Osteocyte (in vitro differentiated cells): Measurements from ENCODE around the gene GALNT9. TPM values are rescaled to one million over a fixed set of nuclear protein-coding genes. Genes with fewer than 3 reads are reported as not detected.

Source experiments
- DNase-seq: peaks from one replicate; pipeline ENCODE4 v3.0.0; 2021; ENCODE audit warnings: mixed read lengths; ENCODE audit not compliant: unreplicated experiment; ENCODE audit errors: extremely low spot score
- H3K27ac Mint-ChIP-seq: one replicate; pipeline ENCODE4 v1.8.0; 2021; ENCODE audit warnings: mild to moderate bottlenecking, mixed read lengths; ENCODE audit not compliant: unreplicated experiment
- H3K27me3 Mint-ChIP-seq: one replicate; pipeline ENCODE4 v1.8.0; 2021; ENCODE audit warnings: mixed read lengths; ENCODE audit not compliant: unreplicated experiment
- H3K36me3 Mint-ChIP-seq: one replicate; pipeline ENCODE4 v1.8.0; 2021; ENCODE audit warnings: mixed read lengths; ENCODE audit not compliant: unreplicated experiment
- H3K4me1 Mint-ChIP-seq: one replicate; pipeline ENCODE4 v1.8.0; 2021; ENCODE audit warnings: mixed read lengths; ENCODE audit not compliant: unreplicated experiment
- H3K4me3 Mint-ChIP-seq: one replicate; pipeline ENCODE4 v1.8.0; 2021; ENCODE audit warnings: mild to moderate bottlenecking, moderate library complexity, mixed read lengths; ENCODE audit not compliant: unreplicated experiment
- H3K9me3 Mint-ChIP-seq: one replicate; pipeline ENCODE4 v1.8.0; 2021; ENCODE audit warnings: mixed read lengths; ENCODE audit not compliant: unreplicated experiment
- total RNA-seq: library from RNA; stranded (reverse); gene quantifications from 2 replicates; pipeline ENCODE4 v1.2.1, GENCODE V29; 2021
- TF ChIP-seq, protein P1 (sequence below): fragments of 200-600 bp; sonication (generic); IDR thresholded peaks from 2 replicates; pipeline ENCODE4 v1.5.0; 2021; ENCODE audit warnings: antibody characterized with exemption, mild to moderate bottlenecking, moderate library complexity

The GALNT9 gene
- total RNA-seq, 1 donor from 2014 or later, result not detected

DNA sequence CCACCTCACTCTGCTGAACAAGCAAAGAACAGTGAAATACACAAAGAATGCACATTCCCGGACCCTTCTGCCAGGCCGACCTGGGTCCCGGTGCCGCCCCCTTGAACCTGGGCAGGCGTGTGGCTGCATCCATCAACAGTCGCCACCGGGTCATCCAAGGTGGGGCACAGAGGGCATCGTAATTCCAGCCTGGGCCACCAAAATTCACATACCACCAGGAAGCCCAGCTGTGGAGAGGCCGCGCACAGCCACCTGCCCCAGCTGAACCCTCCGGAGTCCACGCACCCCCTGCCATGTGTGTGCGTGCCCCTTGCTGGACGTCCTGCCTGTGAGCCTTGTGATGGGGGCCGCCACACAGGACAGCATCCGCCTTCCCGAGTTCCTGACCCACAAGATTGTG lies 99.5 kb downstream of the GALNT9 start:
- DNase-seq, result no peak
- Mint-ChIP-seq H3K27me3 (no peaks in the 10 kb centered on the region), H3K4me1 (no peaks in the 10 kb centered on the region), H3K9me3 (no peaks in the 10 kb centered on the region), H3K36me3 (no peaks in the 10 kb centered on the region), H3K4me3 (no peak overlapping the region), H3K27ac (no peak overlapping the region)
- TF ChIP-seq, protein P1, sequence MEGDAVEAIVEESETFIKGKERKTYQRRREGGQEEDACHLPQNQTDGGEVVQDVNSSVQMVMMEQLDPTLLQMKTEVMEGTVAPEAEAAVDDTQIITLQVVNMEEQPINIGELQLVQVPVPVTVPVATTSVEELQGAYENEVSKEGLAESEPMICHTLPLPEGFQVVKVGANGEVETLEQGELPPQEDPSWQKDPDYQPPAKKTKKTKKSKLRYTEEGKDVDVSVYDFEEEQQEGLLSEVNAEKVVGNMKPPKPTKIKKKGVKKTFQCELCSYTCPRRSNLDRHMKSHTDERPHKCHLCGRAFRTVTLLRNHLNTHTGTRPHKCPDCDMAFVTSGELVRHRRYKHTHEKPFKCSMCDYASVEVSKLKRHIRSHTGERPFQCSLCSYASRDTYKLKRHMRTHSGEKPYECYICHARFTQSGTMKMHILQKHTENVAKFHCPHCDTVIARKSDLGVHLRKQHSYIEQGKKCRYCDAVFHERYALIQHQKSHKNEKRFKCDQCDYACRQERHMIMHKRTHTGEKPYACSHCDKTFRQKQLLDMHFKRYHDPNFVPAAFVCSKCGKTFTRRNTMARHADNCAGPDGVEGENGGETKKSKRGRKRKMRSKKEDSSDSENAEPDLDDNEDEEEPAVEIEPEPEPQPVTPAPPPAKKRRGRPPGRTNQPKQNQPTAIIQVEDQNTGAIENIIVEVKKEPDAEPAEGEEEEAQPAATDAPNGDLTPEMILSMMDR, result no peak

DNA sequence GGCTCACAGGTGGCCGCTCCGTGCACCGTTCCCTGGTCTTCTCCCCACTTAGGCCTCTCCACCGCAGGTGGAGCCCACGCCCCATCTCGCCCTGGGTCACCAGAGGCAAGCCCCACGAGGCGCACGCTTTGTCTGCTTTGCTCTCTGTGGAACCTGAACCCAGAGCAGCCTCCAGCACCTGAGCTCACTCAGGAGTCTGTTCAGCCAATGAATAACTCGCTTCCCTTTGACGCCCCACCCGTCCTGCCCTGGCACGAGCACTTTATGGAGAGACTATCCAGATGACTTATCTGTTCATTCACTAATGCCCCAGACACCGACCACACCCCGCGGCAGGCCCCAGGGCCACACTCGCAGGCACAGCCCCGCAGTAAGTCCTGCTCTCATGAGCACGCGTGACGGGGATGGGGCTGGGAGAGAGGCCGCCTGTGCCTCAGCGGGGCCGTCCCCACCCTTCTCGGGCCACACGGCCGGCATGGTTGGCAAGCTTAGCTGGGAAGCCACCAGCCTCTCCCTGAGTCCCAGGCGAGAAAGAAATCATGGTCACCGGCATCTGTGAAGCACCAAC lies 100.1 kb downstream of the GALNT9 start:
- DNase-seq, result no peak
- H3K4me3 Mint-ChIP-seq, result no peak overlapping the region
- no peaks in the 10 kb centered on the region for H3K4me1 Mint-ChIP-seq
- H3K27me3 Mint-ChIP-seq, result no peaks in the 10 kb centered on the region
- TF ChIP-seq, protein P1, result no peak
- H3K36me3 Mint-ChIP-seq, result no peaks in the 10 kb centered on the region
- no peak overlapping the region for H3K27ac Mint-ChIP-seq
- H3K9me3 Mint-ChIP-seq, result no peaks in the 10 kb centered on the region

DNA sequence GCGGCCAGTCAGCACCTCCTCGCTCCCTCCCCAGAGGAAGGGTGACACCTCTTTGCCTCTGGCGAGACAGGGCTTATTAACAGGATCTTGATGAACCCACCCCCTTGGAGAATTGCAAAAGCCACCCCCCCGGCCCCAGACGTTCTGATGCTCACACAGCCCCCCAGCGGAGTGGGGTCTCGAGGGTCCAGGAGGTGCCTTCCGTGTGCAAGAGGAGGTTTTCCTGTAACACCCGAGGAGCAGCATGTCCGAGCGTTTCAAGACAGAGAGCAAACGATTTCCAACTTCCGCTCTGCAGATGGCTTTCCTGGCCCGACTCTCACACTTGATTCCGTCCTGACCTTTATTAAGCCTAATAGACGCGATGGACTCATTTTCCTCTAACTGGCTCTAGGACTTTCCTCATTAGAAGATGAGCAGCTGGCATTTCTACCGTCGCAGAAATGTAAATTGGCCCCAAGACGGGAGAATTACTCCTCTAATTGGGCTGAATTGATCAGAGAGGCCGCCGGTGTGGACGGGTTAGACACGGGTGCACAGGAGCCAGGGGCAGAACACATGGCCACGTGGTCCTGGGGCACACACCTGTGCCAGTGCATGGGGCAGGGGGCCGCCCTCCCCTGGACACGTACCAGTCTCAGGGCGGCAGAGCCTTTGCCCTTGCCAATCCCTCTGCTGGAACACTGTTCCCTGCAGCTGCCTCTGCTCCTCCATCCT lies 100.8 kb downstream of the GALNT9 start:
- no peak overlapping the region for H3K4me3 Mint-ChIP-seq
- H3K36me3 Mint-ChIP-seq, result no peaks in the 10 kb centered on the region
- H3K27ac Mint-ChIP-seq, result no peak overlapping the region
- no peaks in the 10 kb centered on the region for H3K27me3 Mint-ChIP-seq
- H3K4me1 Mint-ChIP-seq, result no peaks in the 10 kb centered on the region
- H3K9me3 Mint-ChIP-seq, result no peaks in the 10 kb centered on the region
- no peak for DNase-seq
- TF ChIP-seq, protein P1, result no peak

DNA sequence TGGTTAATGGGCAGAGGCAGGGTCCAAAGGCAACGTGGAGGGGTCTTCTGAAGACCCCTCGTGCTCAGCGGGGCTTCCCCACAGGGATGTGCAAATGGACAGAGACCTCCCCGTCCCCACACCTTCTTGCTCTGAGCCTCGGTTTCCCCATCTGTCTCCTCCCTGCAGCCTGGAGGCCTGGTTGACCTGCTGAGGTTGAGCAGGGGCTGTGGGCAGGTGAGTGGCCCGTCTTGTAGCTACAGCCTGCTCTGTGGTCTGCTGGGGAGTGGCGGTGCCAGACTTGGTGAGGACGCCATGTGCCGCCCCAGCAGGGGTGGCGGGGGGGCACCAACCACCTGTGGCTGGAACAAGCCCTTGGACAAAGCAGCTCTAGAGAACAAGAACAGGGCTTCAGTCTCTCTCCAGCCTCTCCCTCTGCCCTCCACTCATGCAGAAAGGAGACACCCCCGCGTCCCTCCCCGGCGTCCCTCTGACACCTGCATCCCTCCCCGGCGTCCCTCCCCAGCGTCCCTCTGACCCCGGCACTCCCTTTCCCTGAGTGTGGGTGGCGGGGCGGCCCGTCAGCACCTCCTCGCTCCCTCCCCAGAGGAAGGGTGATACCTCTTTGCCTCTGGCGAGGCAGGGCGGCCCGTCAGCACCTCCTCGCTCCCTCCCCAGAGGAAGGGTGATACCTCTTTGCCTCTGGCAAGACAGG lies 101.5 kb downstream of the GALNT9 start:
- Mint-ChIP-seq H3K36me3 (no peaks in the 10 kb centered on the region), H3K9me3 (no peaks in the 10 kb centered on the region), H3K4me3 (no peak overlapping the region), H3K27ac (no peak overlapping the region), H3K4me1 (no peaks in the 10 kb centered on the region), H3K27me3 (no peaks in the 10 kb centered on the region)
- TF ChIP-seq, protein P1, result no peak
- DNase-seq, result no peak

DNA sequence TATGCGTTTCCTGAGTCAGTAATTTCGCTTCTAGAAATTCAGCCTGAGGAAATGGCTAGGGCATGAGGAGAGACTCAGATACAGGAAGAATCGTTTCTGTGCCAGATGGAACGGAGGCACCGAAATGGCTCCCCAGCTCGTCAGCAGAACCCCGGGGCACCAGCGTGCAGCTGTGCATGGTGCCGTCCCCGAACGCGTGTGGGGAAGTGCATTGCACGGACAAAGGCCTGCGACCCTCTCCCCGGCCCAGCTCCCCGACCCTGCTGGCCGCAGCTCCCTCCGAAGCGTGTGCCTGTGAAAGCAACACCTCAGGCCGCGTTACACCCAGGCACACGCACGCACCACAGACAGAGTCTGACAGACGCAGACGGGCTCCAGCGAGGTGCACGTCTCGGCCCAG lies 102.3 kb downstream of the GALNT9 start:
- Mint-ChIP-seq H3K36me3 (no peaks in the 10 kb centered on the region), H3K27me3 (no peaks in the 10 kb centered on the region), H3K27ac (no peak overlapping the region), H3K4me1 (peaks cover 4% of the 10 kb centered on the region), H3K9me3 (no peaks in the 10 kb centered on the region), H3K4me3 (no peak overlapping the region)
- TF ChIP-seq, protein P1, result no peak
- no peak for DNase-seq
